GM08714 (cell line): ENCODE results near the gene FNDC3B.

Experiments used
- H3K4me3 ChIP-seq: fragments of 200-500 bp; sonication (Bioruptor generic); 2 replicates; pipeline ENCODE4 v1.5.1; 2014; ENCODE audit warnings: mild to moderate bottlenecking, low read length, inconsistent platforms
- ZNF274 ChIP-seq: IDR thresholded peaks from 2 replicates; pipeline ENCODE4 v1.6.1; 2012; ENCODE audit warnings: mild to moderate bottlenecking, low read depth, low read length

FNDC3B gene

GRCh38 chr3:172294223-172294806 is 254.9 kb downstream of the FNDC3B start:
- no peak overlapping the region for H3K4me3 ChIP-seq
- TF ChIP-seq ZNF274: no peak

- TF ChIP-seq ZNF274: no peak
- no peak overlapping the region for H3K4me3 ChIP-seq
These were observed 257.0 kb downstream of the FNDC3B start for GRCh38 chr3:172296248-172296974.

- H3K4me3 ChIP-seq: no peak overlapping the region
- TF ChIP-seq ZNF274: no peak
These were observed 257.6 kb downstream of the FNDC3B start for GRCh38 chr3:172296975-172297332.

- TF ChIP-seq ZNF274: no peak
- no peak overlapping the region for H3K4me3 ChIP-seq
These were observed 258.9 kb downstream of the FNDC3B start for GRCh38 chr3:172298247-172298646.

GRCh38 chr3:172300187-172300586 is 260.8 kb downstream of the FNDC3B start:
- no peak for TF ChIP-seq ZNF274
- no peak overlapping the region for H3K4me3 ChIP-seq

- H3K4me3 ChIP-seq: no peak overlapping the region
- no peak for TF ChIP-seq ZNF274
These were observed 261.5 kb downstream of the FNDC3B start for GRCh38 chr3:172300862-172301261.

GRCh38 chr3:172302203-172302602 is 262.8 kb downstream of the FNDC3B start:
- TF ChIP-seq ZNF274: no peak
- no peak overlapping the region for H3K4me3 ChIP-seq

- no peak for TF ChIP-seq ZNF274
- no peak overlapping the region for H3K4me3 ChIP-seq
These were observed 263.8 kb downstream of the FNDC3B start for GRCh38 chr3:172303181-172303580.

GRCh38 chr3:172303941-172304558 is 264.7 kb downstream of the FNDC3B start:
- no peak for TF ChIP-seq ZNF274
- no peak overlapping the region for H3K4me3 ChIP-seq

GRCh38 chr3:172305552-172305951 is 266.2 kb downstream of the FNDC3B start:
- H3K4me3 ChIP-seq: no peak overlapping the region
- TF ChIP-seq ZNF274: no peak

- H3K4me3 ChIP-seq: no peak overlapping the region
- TF ChIP-seq ZNF274: no peak
These were observed 266.6 kb downstream of the FNDC3B start for GRCh38 chr3:172305974-172306373.

- H3K4me3 ChIP-seq: no peak overlapping the region
- no peak for TF ChIP-seq ZNF274
These were observed 267.8 kb downstream of the FNDC3B start for GRCh38 chr3:172307141-172307560.

GRCh38 chr3:172309059-172309458 is 269.7 kb downstream of the FNDC3B start:
- H3K4me3 ChIP-seq: no peak overlapping the region
- TF ChIP-seq ZNF274: no peak

GRCh38 chr3:172309741-172310427 is 270.5 kb downstream of the FNDC3B start:
- no peak for TF ChIP-seq ZNF274
- H3K4me3 ChIP-seq: no peak overlapping the region

GRCh38 chr3:172310428-172310760 is 271.0 kb downstream of the FNDC3B start:
- TF ChIP-seq ZNF274: no peak
- no peak overlapping the region for H3K4me3 ChIP-seq

- TF ChIP-seq ZNF274: no peak
These were observed 271.8 kb downstream of the FNDC3B start for GRCh38 chr3:172311217-172311616.

More at GRCh38 chr3:172311217-172311616, 271.8 kb downstream of the FNDC3B start:
- no peak overlapping the region for H3K4me3 ChIP-seq
